HepG2 (cell line): Measurements from ENCODE around the gene YLPM1. TPM values are rescaled to one million over a fixed set of nuclear protein-coding genes. Genes with fewer than 3 reads are reported as not detected.

Experiments used
- DNMT1 ChIP-seq: sonication (generic); formaldehyde crosslinking; IDR thresholded peaks from 2 replicates; pipeline ENCODE4 v1.5.1; 2020; ENCODE audit warnings: mild to moderate bottlenecking, missing genetic modification reagents
- ERF ChIP-seq: IDR thresholded peaks from 2 replicates; pipeline ENCODE4 v1.6.1; 2018; ENCODE audit warnings: missing biosample characterization, missing genetic modification reagents
- HES4 ChIP-seq: sonication (generic); formaldehyde crosslinking; IDR thresholded peaks from 2 replicates; pipeline ENCODE4 v1.9.0; 2021; ENCODE audit warnings: mild to moderate bottlenecking, missing genetic modification reagents, borderline replicate concordance
- HMG20B ChIP-seq: conservative IDR thresholded peaks from 2 replicates; pipeline ENCODE4 v1.6.1; 2016; ENCODE audit warnings: missing genetic modification reagents, missing compliant biosample characterization
- HOXA3 ChIP-seq: sonication (generic); formaldehyde crosslinking; IDR thresholded peaks from 2 replicates; pipeline ENCODE4 v1.5.0; 2020; ENCODE audit warnings: missing genetic modification reagents
- IKZF4 ChIP-seq: sonication (generic); formaldehyde crosslinking; IDR thresholded peaks from 2 replicates; pipeline ENCODE4 v1.5.1; 2020; ENCODE audit warnings: borderline replicate concordance, mild to moderate bottlenecking, low read depth, missing genetic modification reagents; ENCODE audit errors: not compliant biosample characterization
- RCOR2 ChIP-seq: IDR thresholded peaks from 2 replicates; pipeline ENCODE4 v1.6.1; 2016; ENCODE audit warnings: missing biosample characterization, missing genetic modification reagents
- SAP130 ChIP-seq: IDR thresholded peaks from 2 replicates; pipeline ENCODE4 v1.6.1; 2016; ENCODE audit warnings: low read depth
- SIX1 ChIP-seq: sonication (generic); formaldehyde crosslinking; IDR thresholded peaks from 2 replicates; pipeline ENCODE4 v1.4.0; 2020; ENCODE audit warnings: missing genetic modification reagents, borderline replicate concordance
- SUZ12 ChIP-seq: fragments of 150-350 bp; IDR thresholded peaks from 2 replicates; pipeline ENCODE4 v1.6.1; 2014; ENCODE audit warnings: low read depth, low read length
- TCF7L2 ChIP-seq: IDR thresholded peaks from 2 replicates; pipeline ENCODE4 v1.6.1; 2011; ENCODE audit warnings: mild to moderate bottlenecking, low read depth, low read length, moderate library complexity
- ZNF350 ChIP-seq: sonication (generic); formaldehyde crosslinking; IDR thresholded peaks from 2 replicates; pipeline ENCODE4 v1.4.0; 2020; ENCODE audit warnings: mild to moderate bottlenecking, low read depth, missing genetic modification reagents, borderline replicate concordance
- ZNF543 ChIP-seq: sonication (generic); formaldehyde crosslinking; IDR thresholded peaks from 2 replicates; pipeline ENCODE4 v1.4.0; 2020; ENCODE audit warnings: mild to moderate bottlenecking, missing genetic modification reagents
- ZNF572 ChIP-seq: sonication (generic); formaldehyde crosslinking; IDR thresholded peaks from 2 replicates; pipeline ENCODE4 v1.5.1; 2020; ENCODE audit warnings: mild to moderate bottlenecking, missing genetic modification reagents
- ZNF781 ChIP-seq: sonication (generic); formaldehyde crosslinking; IDR thresholded peaks from 2 replicates; pipeline ENCODE4 v1.5.1; 2020; ENCODE audit warnings: borderline replicate concordance, mild to moderate bottlenecking, missing genetic modification reagents; ENCODE audit errors: not compliant biosample characterization
- polyA plus RNA-seq, 8 experiments: library from polyadenylated mRNA; depleted of rRNA in 3 of 8; stranded (reverse) in 7 of 8; unstranded in 1 of 8; fragments of >200 nt; fragmentation: Illumina TruSeq in 4 of 8; extraction: Trizol in 4 of 8; gene quantifications; 2 replicates each; pipeline versions ENCODE4 v1.2.1 to v1.2.3, GENCODE V29; 2011 to 2016; ENCODE audit warnings: low read depth in 4 of 8, missing spikeins in 1 of 8, mixed read lengths in 1 of 8; ENCODE audit not compliant: insufficient read depth in 1 of 8
- total RNA-seq, 5 experiments: library from RNA; depleted of rRNA; stranded (reverse); fragments of >200 nt; fragmentation: Illumina TruSeq; extraction: Trizol; gene quantifications; 2 replicates each; pipeline ENCODE4 v1.2.3, GENCODE V29; 2016; ENCODE audit warnings: low read depth in 1 of 5
- TF ChIP-seq, protein P1 (sequence below): sonication (generic); formaldehyde crosslinking; IDR thresholded peaks from 2 replicates; pipeline ENCODE4 v1.4.0; 2020; ENCODE audit warnings: missing genetic modification reagents; ENCODE audit errors: not compliant biosample characterization
- TF ChIP-seq, protein P2 (sequence below): sonication (generic); formaldehyde crosslinking; IDR thresholded peaks from 2 replicates; pipeline ENCODE4 v1.4.0; 2020; ENCODE audit warnings: missing genetic modification reagents, borderline replicate concordance
- TF ChIP-seq, protein P3 (sequence below): sonication (generic); formaldehyde crosslinking; IDR thresholded peaks from 2 replicates; pipeline ENCODE4 v1.5.0; 2020; ENCODE audit warnings: missing genetic modification reagents
- TF ChIP-seq, protein P4 (sequence below): sonication (generic); formaldehyde crosslinking; IDR thresholded peaks from 2 replicates; pipeline ENCODE4 v1.8.0; 2022; ENCODE audit warnings: missing genetic modification reagents, low read depth, mild to moderate bottlenecking, borderline replicate concordance
- TF ChIP-seq, protein P5 (sequence below): sonication (generic); formaldehyde crosslinking; IDR thresholded peaks from 2 replicates; pipeline ENCODE4 v1.5.0; 2020; ENCODE audit warnings: missing genetic modification reagents

YLPM1 gene
- total and polyA plus RNA-seq, 2 of the 13 experiments (the other 11 are each of a cell fraction or from before 2014, with no cell fraction given): 6.7 to 21.9 TPM

DNA sequence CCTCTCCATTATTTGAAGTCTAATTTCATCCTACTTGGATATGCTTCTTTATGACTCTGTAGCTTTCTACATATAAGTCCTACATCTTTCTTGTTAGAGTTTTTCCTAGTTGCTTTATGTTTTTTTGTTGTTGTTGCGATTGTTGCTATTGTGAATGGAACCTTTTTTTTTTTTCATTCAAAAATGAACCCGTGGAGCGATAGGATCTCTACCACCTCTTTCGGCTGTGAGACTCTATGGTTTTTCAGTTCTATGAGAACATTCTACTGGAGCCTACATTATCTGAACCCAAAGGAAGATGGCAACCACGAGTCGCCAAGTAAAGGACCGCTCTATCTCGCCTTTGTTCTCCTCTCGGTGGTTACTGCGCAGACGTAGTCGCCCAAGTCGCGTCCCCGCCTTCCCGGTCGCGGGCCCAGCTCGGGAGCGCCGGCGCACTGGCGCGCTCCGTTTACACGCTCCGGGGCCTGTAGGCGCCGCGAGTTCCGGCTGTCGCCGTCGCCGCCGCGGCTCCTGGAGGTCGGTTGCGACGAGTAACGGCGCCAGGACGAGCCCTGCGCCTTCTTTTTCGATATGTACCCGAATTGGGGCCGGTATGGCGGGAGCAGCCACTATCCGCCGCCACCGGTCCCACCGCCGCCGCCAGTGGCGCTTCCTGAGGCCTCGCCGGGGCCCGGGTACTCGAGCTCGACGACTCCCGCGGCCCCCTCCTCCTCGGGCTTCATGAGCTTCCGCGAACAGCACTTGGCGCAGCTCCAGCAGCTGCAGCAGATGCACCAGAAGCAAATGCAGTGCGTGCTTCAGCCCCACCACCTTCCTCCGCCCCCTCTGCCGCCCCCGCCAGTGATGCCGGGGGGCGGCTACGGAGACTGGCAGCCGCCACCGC is at the start of gene YLPM1 (continued):
- TF ChIP-seq, protein P1, sequence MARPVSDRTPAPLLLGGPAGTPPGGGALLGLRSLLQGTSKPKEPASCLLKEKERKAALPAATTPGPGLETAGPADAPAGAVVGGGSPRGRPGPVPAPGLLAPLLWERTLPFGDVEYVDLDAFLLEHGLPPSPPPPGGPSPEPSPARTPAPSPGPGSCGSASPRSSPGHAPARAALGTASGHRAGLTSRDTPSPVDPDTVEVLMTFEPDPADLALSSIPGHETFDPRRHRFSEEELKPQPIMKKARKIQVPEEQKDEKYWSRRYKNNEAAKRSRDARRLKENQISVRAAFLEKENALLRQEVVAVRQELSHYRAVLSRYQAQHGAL (CRISPR knock-in tag): peak; percentile 86
- TF ChIP-seq, protein P2, sequence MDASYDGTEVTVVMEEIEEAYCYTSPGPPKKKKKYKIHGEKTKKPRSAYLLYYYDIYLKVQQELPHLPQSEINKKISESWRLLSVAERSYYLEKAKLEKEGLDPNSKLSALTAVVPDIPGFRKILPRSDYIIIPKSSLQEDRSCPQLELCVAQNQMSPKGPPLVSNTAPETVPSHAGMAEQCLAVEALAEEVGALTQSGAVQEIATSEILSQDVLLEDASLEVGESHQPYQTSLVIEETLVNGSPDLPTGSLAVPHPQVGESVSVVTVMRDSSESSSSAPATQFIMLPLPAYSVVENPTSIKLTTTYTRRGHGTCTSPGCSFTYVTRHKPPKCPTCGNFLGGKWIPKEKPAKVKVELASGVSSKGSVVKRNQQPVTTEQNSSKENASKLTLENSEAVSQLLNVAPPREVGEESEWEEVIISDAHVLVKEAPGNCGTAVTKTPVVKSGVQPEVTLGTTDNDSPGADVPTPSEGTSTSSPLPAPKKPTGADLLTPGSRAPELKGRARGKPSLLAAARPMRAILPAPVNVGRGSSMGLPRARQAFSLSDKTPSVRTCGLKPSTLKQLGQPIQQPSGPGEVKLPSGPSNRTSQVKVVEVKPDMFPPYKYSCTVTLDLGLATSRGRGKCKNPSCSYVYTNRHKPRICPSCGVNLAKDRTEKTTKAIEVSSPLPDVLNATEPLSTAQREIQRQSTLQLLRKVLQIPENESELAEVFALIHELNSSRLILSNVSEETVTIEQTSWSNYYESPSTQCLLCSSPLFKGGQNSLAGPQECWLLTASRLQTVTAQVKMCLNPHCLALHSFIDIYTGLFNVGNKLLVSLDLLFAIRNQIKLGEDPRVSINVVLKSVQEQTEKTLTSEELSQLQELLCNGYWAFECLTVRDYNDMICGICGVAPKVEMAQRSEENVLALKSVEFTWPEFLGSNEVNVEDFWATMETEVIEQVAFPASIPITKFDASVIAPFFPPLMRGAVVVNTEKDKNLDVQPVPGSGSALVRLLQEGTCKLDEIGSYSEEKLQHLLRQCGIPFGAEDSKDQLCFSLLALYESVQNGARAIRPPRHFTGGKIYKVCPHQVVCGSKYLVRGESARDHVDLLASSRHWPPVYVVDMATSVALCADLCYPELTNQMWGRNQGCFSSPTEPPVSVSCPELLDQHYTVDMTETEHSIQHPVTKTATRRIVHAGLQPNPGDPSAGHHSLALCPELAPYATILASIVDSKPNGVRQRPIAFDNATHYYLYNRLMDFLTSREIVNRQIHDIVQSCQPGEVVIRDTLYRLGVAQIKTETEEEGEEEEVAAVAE (CRISPR knock-in tag): no peak
- TF ChIP-seq ZNF781 (CRISPR knock-in tag) (peak; percentile 32), SIX1 (CRISPR knock-in tag) (no peak), ZNF572 (peak; percentile 90; the same call in 1 of the 2 replicates), SAP130 (CRISPR knock-in tag) (peak; percentile 91), ZNF350 (CRISPR knock-in tag) (peak; percentile 59; the same call in 1 of the 2 replicates), IKZF4 (CRISPR knock-in tag) (peak; percentile 69), HOXA3 (CRISPR knock-in tag) (peak; percentile 78; the same call in 1 of the 2 replicates), HMG20B (no peak), SUZ12 (no peak), RCOR2 (CRISPR knock-in tag) (no peak), ERF (CRISPR knock-in tag) (peak; percentile 58; the same call in 1 of the 2 replicates), TCF7L2 (no peak), HES4 (CRISPR knock-in tag) (peak; percentile 91), ZNF543 (CRISPR knock-in tag) (no peak), DNMT1 (CRISPR knock-in tag) (peak; percentile 68; the same call in 1 of the 2 replicates)
- TF ChIP-seq, protein P3, sequence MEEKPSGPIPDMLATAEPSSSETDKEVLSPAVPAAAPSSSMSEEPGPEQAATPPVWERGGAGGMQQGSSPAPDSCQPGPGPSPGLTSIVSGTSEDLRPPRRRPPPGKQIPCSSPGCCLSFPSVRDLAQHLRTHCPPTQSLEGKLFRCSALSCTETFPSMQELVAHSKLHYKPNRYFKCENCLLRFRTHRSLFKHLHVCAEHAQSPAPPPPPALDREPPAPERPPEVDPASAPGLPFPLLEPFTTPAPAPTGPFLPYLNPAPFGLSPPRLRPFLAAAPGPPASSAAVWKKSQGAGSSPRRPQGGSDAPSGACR (CRISPR knock-in tag): no peak
- TF ChIP-seq, protein P4, sequence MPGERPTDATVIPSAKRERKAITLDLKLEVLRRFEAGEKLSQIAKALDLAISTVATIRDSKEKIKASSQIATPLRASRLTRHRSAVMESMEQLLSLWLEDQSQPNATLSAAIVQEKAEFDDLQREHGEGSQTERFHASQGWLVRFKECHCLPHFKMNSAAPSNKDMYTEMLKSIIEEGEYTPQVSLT (CRISPR knock-in tag): no peak
- TF ChIP-seq, protein P5, sequence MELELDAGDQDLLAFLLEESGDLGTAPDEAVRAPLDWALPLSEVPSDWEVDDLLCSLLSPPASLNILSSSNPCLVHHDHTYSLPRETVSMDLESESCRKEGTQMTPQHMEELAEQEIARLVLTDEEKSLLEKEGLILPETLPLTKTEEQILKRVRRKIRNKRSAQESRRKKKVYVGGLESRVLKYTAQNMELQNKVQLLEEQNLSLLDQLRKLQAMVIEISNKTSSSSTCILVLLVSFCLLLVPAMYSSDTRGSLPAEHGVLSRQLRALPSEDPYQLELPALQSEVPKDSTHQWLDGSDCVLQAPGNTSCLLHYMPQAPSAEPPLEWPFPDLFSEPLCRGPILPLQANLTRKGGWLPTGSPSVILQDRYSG (CRISPR knock-in tag): peak; percentile 92
